Lung (tissue), 12 donors: ENCODE measurements around the gene CAND2. TPM values are rescaled to one million over a fixed set of nuclear protein-coding genes. Genes with fewer than 3 reads are reported as not detected.

ENCODE experiments used
- ATAC-seq: fragments of 200-7000 bp; cut with Tn5 transposase; one replicate; pipeline ENCODE4 v1.9.1; 2020; ENCODE audit warnings: moderate number of reproducible peaks; ENCODE audit not compliant: insufficient read depth, low FRiP score
- DNase-seq, 3 donors: peaks; one replicate each; pipeline ENCODE4 v3.0.0-alpha.2; 2013 to 2017
- H3K27ac ChIP-seq, 2 donors: one replicate each; pipeline ENCODE4 v1.5.1; 2013; ENCODE audit warnings: mild to moderate bottlenecking in 2 of 2, moderate library complexity in 2 of 2, control low read depth in 1 of 2, inconsistent platforms in 1 of 2, low read depth in 1 of 2, low read length in 1 of 2
- H3K27me3 ChIP-seq, 3 donors: one replicate each; pipeline ENCODE4 v1.5.1; 2013; ENCODE audit warnings: low read length in 2 of 3; ENCODE audit not compliant: control insufficient read depth in 3 of 3, insufficient read depth in 3 of 3
- H3K36me3 ChIP-seq, 4 donors: one replicate each; pipeline ENCODE4 v1.5.1; 2013; ENCODE audit warnings: low read length in 4 of 4, mild to moderate bottlenecking in 1 of 4, moderate library complexity in 1 of 4; ENCODE audit not compliant: control insufficient read depth in 4 of 4, insufficient read depth in 4 of 4
- H3K4me1 ChIP-seq, 5 donors: one replicate each; pipeline ENCODE4 v1.5.1; 2013; ENCODE audit warnings: low read length in 5 of 5, mild to moderate bottlenecking in 2 of 5, moderate library complexity in 1 of 5; ENCODE audit not compliant: control insufficient read depth in 5 of 5, insufficient read depth in 5 of 5
- H3K4me3 ChIP-seq: one replicate; pipeline ENCODE4 v1.5.1; 2013; ENCODE audit warnings: mild to moderate bottlenecking, control low read depth, moderate library complexity
- H3K9ac ChIP-seq, 2 donors: one replicate each; pipeline ENCODE4 v1.5.1; 2013; ENCODE audit warnings: low read length in 2 of 2, control low read depth in 1 of 2; ENCODE audit not compliant: insufficient read depth in 1 of 2
- H3K9me3 ChIP-seq, 4 donors: one replicate each; pipeline ENCODE4 v1.5.1; 2013; ENCODE audit warnings: low read length in 3 of 4, mild to moderate bottlenecking in 1 of 4, moderate library complexity in 1 of 4; ENCODE audit not compliant: control insufficient read depth in 4 of 4, insufficient read depth in 3 of 4
- CTCF ChIP-seq: IDR thresholded peaks from 2 replicates; pipeline ENCODE4 v1.5.1; 2012; ENCODE audit warnings: mild to moderate bottlenecking; ENCODE audit errors: control extremely low read depth, extremely low read depth
- WGBS, 2 donors: extraction: QIAGEN DNeasy Blood & Tissue Kit; methylation state at CpG; one replicate each; pipeline ENCODE4 v1.1.7; 2013; 5-methylcytosine and 5-hydroxymethylcytosine counted together
- polyA plus RNA-seq, 2 donors: library from polyadenylated mRNA; stranded (reverse); fragments of 200-250 nt; gene quantifications; one replicate each; pipeline ENCODE4 v1.2.1, GENCODE V29; 2013
- total RNA-seq, 2 donors: library from RNA; depleted of rRNA in 1 of 2; stranded (reverse); fragments of >200 nt in 1 of 2; gene quantifications; one replicate each; pipeline ENCODE4 v1.2.1, GENCODE V29; 2014 to 2021
- donor health status: control.
- donor health status: control.
- donor health status: Bipolar disorder and iron deficiency.
- donor health status: healthy.
- donor health status: DM: yes; HTN: yes; CAD: no.

Gene CAND2
- total and polyA plus RNA-seq, 4 donors: 1.0 to 5.9 (median 3.6) TPM

GRCh38 chr3:12791430-12791829, 5.0 kb upstream of the CAND2 start:
- H3K4me3 ChIP-seq: no peak overlapping the region
- 93 to 95% methylated on average over 1 of the region's 1 CpG for WGBS, 2 donors
- no peak for TF ChIP-seq CTCF
- no peaks in the 10 kb centered on the region for H3K27me3 ChIP-seq
- H3K4me1 ChIP-seq: peaks cover 0 to 2% (median 0%) of the 10 kb centered on the region in 5 donors
- DNase-seq (no peak), ATAC-seq (no peak)
- no peak overlapping the region for H3K27ac ChIP-seq
- no peaks in the 10 kb centered on the region for H3K36me3 ChIP-seq
- H3K9me3 ChIP-seq: no peaks in the 10 kb centered on the region
- no peak overlapping the region for H3K9ac ChIP-seq

- Histone ChIP-seq H3K36me3 (no peaks in the 10 kb centered on the region), H3K4me3 (no peak overlapping the region), H3K27ac (no peak overlapping the region), H3K4me1 (peaks cover 0 to 4% (median 0%) of the 10 kb centered on the region in 5 donors), H3K9me3 (no peaks in the 10 kb centered on the region), H3K9ac (no peak overlapping the region), H3K27me3 (no peaks in the 10 kb centered on the region)
- DNase-seq: no peak
- WGBS, 2 donors: 85 to 89% methylated on average over 5 of the region's 5 CpGs
- ATAC-seq: no peak
- TF ChIP-seq CTCF: no peak
These were observed 2.8 kb upstream of the CAND2 start for GRCh38 chr3:12793701-12794100.

- Histone ChIP-seq H3K9ac (no peak overlapping the region), H3K9me3 (no peaks in the 10 kb centered on the region), H3K27ac (peak overlapping the region in 1 of 2 donors; percentile 82), H3K27me3 (no peaks in the 10 kb centered on the region), H3K4me3 (no peak overlapping the region), H3K36me3 (no peaks in the 10 kb centered on the region), H3K4me1 (peaks cover 0 to 4% (median 0%) of the 10 kb centered on the region in 5 donors)
- no peak for TF ChIP-seq CTCF
- no peak for ATAC-seq
- WGBS, 2 donors: 55 to 58% methylated on average over 14 to 17 of the region's 17 CpGs
- no peak for DNase-seq
These were observed 828 bp downstream of the CAND2 start for GRCh38 chr3:12797124-12797891.
